Measurements from ENCODE around the gene RIC8B. TPM values are rescaled to one million over a fixed set of nuclear protein-coding genes. Genes with fewer than 3 reads are reported as not detected.

Gene RIC8B
- total and polyA plus RNA-seq, 2 of the 13 experiments (the other 11 are each of a cell fraction or from before 2014, with no cell fraction given), result 5.1 to 7.5 TPM

DNA sequence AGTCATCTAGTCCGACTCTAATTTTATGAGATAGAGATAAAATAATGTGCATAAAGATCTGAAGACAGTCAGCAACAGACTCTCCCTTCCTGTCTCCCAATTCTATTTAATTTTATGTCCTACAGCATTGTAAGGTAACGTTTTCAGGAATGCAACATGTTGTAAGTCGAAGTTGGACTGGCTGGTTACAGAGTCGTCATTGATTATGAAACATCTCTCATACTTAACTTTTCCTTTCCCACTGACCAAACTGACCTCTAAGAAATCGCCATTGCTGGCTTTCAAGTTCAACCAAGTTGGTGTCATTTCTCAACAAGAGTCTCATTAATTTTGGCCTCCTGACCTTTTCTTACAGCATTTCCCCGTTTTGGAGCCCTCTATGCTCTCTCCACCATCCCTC lies 4.9 kb upstream of the RIC8B start:
- Histone ChIP-seq H3K9ac (ENCODE audit: insufficient read depth, low read depth, low read length) (no peak overlapping the region), H3K4me3 (replicated peaks in 1 of 3; ENCODE audit: insufficient read depth in 1 of 3, low read depth in 2 of 3, low read length in 3 of 3) (no peak overlapping the region; a peak in 2 of 6 replicates), H3K4me2 (ENCODE audit: low read depth, low read length) (peak overlapping the region; percentile 70), H3K27ac (ENCODE audit: extremely low read length, insufficient read depth, low read length) (no peak overlapping the region), H3K9me3 (ENCODE audit: low read length) (no peaks in the 10 kb centered on the region), H3K27me3 (ENCODE audit: control insufficient read depth in 1 of 2, insufficient read depth in 2 of 2, low read length in 2 of 2) (peaks cover 0 to 2% of the 10 kb centered on the region in 2 experiments; a peak in 1 of 5 replicates), H2AFZ (ENCODE audit: low read length) (no peak overlapping the region), H3K36me3 (replicated peaks in 1 of 2; ENCODE audit: control insufficient read depth in 1 of 2, insufficient read depth in 2 of 2, low read length in 2 of 2) (no peaks in the 10 kb centered on the region), H3K79me2 (ENCODE audit: insufficient read depth, low read length) (no peaks in the 10 kb centered on the region), H3K4me1 (ENCODE audit: insufficient read depth, low read length) (peaks cover 75% of the 10 kb centered on the region), H4K20me1 (ENCODE audit: insufficient read depth, low read length) (no peaks in the 10 kb centered on the region)
- DNase-seq (ENCODE audit: low spot score) (no peak), FAIRE-seq (no peak), ATAC-seq (no peak)
- ChIA-PET CTCF (ENCODE audit: low intra/inter-chr PET ratio, low total read pairs) (no interaction called here), POLR2A (no interaction called here)
- in situ Hi-C loops (cut with HindIII; ENCODE audit: extremely low pct_ligation_motif_present, low pct_unique_long_range_greater_than_20kb) (no loop called here), intact Hi-C loops (cut with micrococcal nuclease; ENCODE audit: unreplicated experiment) (no loop called here)
- TF ChIP-seq DNMT3B (CRISPR knock-in tag; conservative IDR thresholded peaks at IDR 0.05) (no peak), STAT5B (CRISPR knock-in tag; IDR thresholded peaks at IDR 0.05) (no peak), NR3C1 (CRISPR knock-in tag; IDR thresholded peaks at IDR 0.05) (no peak), ZNF563 (CRISPR knock-in tag; IDR thresholded peaks at IDR 0.05) (no peak), ZIK1 (CRISPR knock-in tag; IDR thresholded peaks at IDR 0.05; ENCODE audit: borderline replicate concordance, low read depth) (no peak), MBD4 (IDR thresholded peaks at IDR 0.05; ENCODE audit: borderline replicate concordance, low read length) (no peak), YEATS4 (CRISPR knock-in tag; IDR thresholded peaks at IDR 0.05; ENCODE audit: borderline replicate concordance) (no peak), TP53 (CRISPR knock-in tag; conservative IDR thresholded peaks at IDR 0.05) (no peak)
- TF ChIP-seq, protein P1, sequence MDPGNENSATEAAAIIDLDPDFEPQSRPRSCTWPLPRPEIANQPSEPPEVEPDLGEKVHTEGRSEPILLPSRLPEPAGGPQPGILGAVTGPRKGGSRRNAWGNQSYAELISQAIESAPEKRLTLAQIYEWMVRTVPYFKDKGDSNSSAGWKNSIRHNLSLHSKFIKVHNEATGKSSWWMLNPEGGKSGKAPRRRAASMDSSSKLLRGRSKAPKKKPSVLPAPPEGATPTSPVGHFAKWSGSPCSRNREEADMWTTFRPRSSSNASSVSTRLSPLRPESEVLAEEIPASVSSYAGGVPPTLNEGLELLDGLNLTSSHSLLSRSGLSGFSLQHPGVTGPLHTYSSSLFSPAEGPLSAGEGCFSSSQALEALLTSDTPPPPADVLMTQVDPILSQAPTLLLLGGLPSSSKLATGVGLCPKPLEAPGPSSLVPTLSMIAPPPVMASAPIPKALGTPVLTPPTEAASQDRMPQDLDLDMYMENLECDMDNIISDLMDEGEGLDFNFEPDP (CRISPR knock-in tag; conservative IDR thresholded peaks at IDR 0.05), result no peak
- 10% methylated on average over 6 of the region's 6 CpGs for WGBS (ENCODE audit: low lambda C conversion rate)
- BruUV-seq (replicated peaks), result no TSS peak

DNA sequence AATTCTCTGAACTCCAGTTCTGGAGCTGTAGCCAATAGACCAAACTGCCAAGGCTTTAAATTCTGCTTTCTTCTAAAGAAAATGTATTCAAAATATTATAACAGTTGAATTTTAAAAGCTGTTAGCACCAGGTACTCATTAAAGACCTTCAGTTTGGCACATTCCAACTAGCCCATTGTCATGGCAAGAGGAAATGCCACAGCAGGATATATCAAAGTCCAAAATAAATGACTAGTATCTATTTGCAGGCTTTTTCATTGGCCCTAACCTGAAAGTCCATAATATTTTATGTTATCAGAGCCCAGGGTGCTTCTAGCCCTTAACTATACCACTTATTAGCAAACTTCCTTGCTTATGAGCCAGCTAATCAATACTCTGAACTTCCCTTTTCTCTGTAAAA lies 3.1 kb upstream of the RIC8B start:
- H3K27me3 ChIP-seq (ENCODE audit: control insufficient read depth in 1 of 2, insufficient read depth in 2 of 2, low read length in 2 of 2), result no peaks in the 10 kb centered on the region; a peak in 1 of 5 replicates
- BruUV-seq (replicated peaks), result no TSS peak
- ChIA-PET POLR2A (no interaction called here), CTCF (ENCODE audit: low intra/inter-chr PET ratio, low total read pairs) (no interaction called here)
- no peak overlapping the region for H3K9ac ChIP-seq (ENCODE audit: insufficient read depth, low read depth, low read length)
- H3K4me2 ChIP-seq (ENCODE audit: low read depth, low read length), result no peak overlapping the region
- in situ Hi-C loops (cut with HindIII; ENCODE audit: extremely low pct_ligation_motif_present, low pct_unique_long_range_greater_than_20kb), result no loop called here
- no peaks in the 10 kb centered on the region for H3K9me3 ChIP-seq (ENCODE audit: low read length)
- intact Hi-C loops (cut with micrococcal nuclease; ENCODE audit: unreplicated experiment), result no loop called here
- H2AFZ ChIP-seq (ENCODE audit: low read length), result no peak overlapping the region
- peaks cover 18% of the 10 kb centered on the region for H3K79me2 ChIP-seq (ENCODE audit: insufficient read depth, low read length)
- no peak for ATAC-seq
- no peak overlapping the region for H3K4me3 ChIP-seq (replicated peaks in 1 of 3; ENCODE audit: insufficient read depth in 1 of 3, low read depth in 2 of 3, low read length in 3 of 3)
- H4K20me1 ChIP-seq (ENCODE audit: insufficient read depth, low read length), result no peaks in the 10 kb centered on the region; the same call in 1 of the 2 replicates
- FAIRE-seq, result no peak
- peak; percentile 26 for DNase-seq (ENCODE audit: low spot score)
- H3K27ac ChIP-seq (ENCODE audit: extremely low read length, insufficient read depth, low read length), result no peak overlapping the region
- H3K36me3 ChIP-seq (replicated peaks in 1 of 2; ENCODE audit: control insufficient read depth in 1 of 2, insufficient read depth in 2 of 2, low read length in 2 of 2), result no peaks in the 10 kb centered on the region
- peak; percentile 57 for TF ChIP-seq ARID3A (IDR thresholded peaks at IDR 0.05; ENCODE audit: low read depth, low read length)
- TF ChIP-seq ESRRA (CRISPR knock-in tag; IDR thresholded peaks at IDR 0.05; ENCODE audit: low read depth), result no peak
- TF ChIP-seq CCAR2 (optimal IDR thresholded peaks at IDR 0.05; ENCODE audit: low read depth, low read length), result no peak
- H3K4me1 ChIP-seq (ENCODE audit: insufficient read depth, low read length), result peaks cover 77% of the 10 kb centered on the region

All from HepG2 (cell line).